ENCODE data around the gene TRIM9.

- TF ChIP-seq TCF4 (CRISPR knock-in tag; IDR thresholded peaks at IDR 0.05; ENCODE audit: borderline replicate concordance): no peak
- TF ChIP-seq, protein P1, sequence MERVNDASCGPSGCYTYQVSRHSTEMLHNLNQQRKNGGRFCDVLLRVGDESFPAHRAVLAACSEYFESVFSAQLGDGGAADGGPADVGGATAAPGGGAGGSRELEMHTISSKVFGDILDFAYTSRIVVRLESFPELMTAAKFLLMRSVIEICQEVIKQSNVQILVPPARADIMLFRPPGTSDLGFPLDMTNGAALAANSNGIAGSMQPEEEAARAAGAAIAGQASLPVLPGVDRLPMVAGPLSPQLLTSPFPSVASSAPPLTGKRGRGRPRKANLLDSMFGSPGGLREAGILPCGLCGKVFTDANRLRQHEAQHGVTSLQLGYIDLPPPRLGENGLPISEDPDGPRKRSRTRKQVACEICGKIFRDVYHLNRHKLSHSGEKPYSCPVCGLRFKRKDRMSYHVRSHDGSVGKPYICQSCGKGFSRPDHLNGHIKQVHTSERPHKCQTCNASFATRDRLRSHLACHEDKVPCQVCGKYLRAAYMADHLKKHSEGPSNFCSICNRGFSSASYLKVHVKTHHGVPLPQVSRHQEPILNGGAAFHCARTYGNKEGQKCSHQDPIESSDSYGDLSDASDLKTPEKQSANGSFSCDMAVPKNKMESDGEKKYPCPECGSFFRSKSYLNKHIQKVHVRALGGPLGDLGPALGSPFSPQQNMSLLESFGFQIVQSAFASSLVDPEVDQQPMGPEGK (CRISPR knock-in tag; IDR thresholded peaks at IDR 0.05; ENCODE audit: borderline replicate concordance): no peak
Measured at GRCh38 chr14:51073731-51074130, 21.2 kb downstream of the TRIM9 start.
